ENCODE measurements around the gene FSTL5. TPM values are rescaled to one million over a fixed set of nuclear protein-coding genes. Genes with fewer than 3 reads are reported as not detected.

The FSTL5 gene
- total and polyA plus RNA-seq, 2 of the 13 experiments (the other 11 are each of a cell fraction or from before 2014, with no cell fraction given) = 0.03 to 0.07 TPM

GRCh38 chr4:161583549-161583948 lies 580.3 kb downstream of the FSTL5 start:
- Histone ChIP-seq H3K4me3 (replicated peaks in 1 of 3; ENCODE audit: insufficient read depth in 1 of 3, low read depth in 2 of 3, low read length in 3 of 3) (no peak overlapping the region), H3K9me3 (ENCODE audit: low read length) (no peaks in the 10 kb centered on the region), H4K20me1 (ENCODE audit: insufficient read depth, low read length) (no peaks in the 10 kb centered on the region), H3K4me1 (ENCODE audit: insufficient read depth, low read length) (no peaks in the 10 kb centered on the region), H3K27ac (ENCODE audit: extremely low read length, insufficient read depth, low read length) (no peak overlapping the region), H3K4me2 (ENCODE audit: low read depth, low read length) (no peak overlapping the region), H3K27me3 (ENCODE audit: control insufficient read depth in 1 of 2, insufficient read depth in 2 of 2, low read length in 2 of 2) (no peaks in the 10 kb centered on the region), H3K9ac (ENCODE audit: insufficient read depth, low read depth, low read length) (no peak overlapping the region), H3K79me2 (ENCODE audit: insufficient read depth, low read length) (no peaks in the 10 kb centered on the region), H2AFZ (ENCODE audit: low read length) (no peak overlapping the region), H3K36me3 (replicated peaks in 1 of 2; ENCODE audit: control insufficient read depth in 1 of 2, insufficient read depth in 2 of 2, low read length in 2 of 2) (no peaks in the 10 kb centered on the region)
- ATAC-seq = no peak
- no peak for DNase-seq (ENCODE audit: low spot score)
- TF ChIP-seq FUBP1 (CRISPR knock-in tag; IDR thresholded peaks at IDR 0.05; ENCODE audit: borderline replicate concordance) (no peak), RCOR2 (CRISPR knock-in tag; IDR thresholded peaks at IDR 0.05) (no peak), HOXD1 (CRISPR knock-in tag; IDR thresholded peaks at IDR 0.05) (no peak), FLYWCH1 (CRISPR knock-in tag; IDR thresholded peaks at IDR 0.05) (no peak), ARID3A (IDR thresholded peaks at IDR 0.05; ENCODE audit: low read depth, low read length) (no peak), TCF7 (IDR thresholded peaks at IDR 0.05; ENCODE audit: low read depth) (no peak), RBAK (CRISPR knock-in tag; IDR thresholded peaks at IDR 0.05) (no peak), ZNF768 (CRISPR knock-in tag; IDR thresholded peaks at IDR 0.05) (no peak), IKZF4 (CRISPR knock-in tag; IDR thresholded peaks at IDR 0.05; ENCODE audit: borderline replicate concordance, low read depth, not compliant biosample characterization) (no peak), ARNT (IDR thresholded peaks at IDR 0.05) (no peak)
- no TSS peak for BruUV-seq (replicated peaks)
- ChIA-PET POLR2A (no interaction called here), CTCF (ENCODE audit: low intra/inter-chr PET ratio, low total read pairs) (no interaction called here)
- in situ Hi-C loops (cut with HindIII; ENCODE audit: extremely low pct_ligation_motif_present, low pct_unique_long_range_greater_than_20kb) = no loop called here
- intact Hi-C loops (cut with micrococcal nuclease; ENCODE audit: unreplicated experiment) = loop anchor here (1.0 kb wide), 1 partner anchor 30 kb away; no protein-coding TSS in a partner anchor
- no peak for FAIRE-seq
